ENCODE data around the gene NLRC3. TPM values are rescaled to one million over a fixed set of nuclear protein-coding genes. Genes with fewer than 3 reads are reported as not detected.

NLRC3 gene
- total RNA-seq, 3 donors from 2014 or later (not counting 1 experiment from before 2014, with no cell fraction given), result 98.8 to 145 (median 133) TPM

- H3K27ac ChIP-seq (ENCODE audit: low read length), result no peak overlapping the region
- peaks cover 15% of the 10 kb centered on the region for H3K36me3 ChIP-seq (ENCODE audit: control insufficient read depth, insufficient read depth, low read length)
- TF ChIP-seq CTCF (IDR thresholded peaks at IDR 0.05), result no peak
- 99% methylated on average over 7 of the region's 7 CpGs for WGBS (ENCODE audit: insufficient coverage)
- Mint-ChIP-seq H3K9me3 (no peaks in the 10 kb centered on the region), H3K27ac (no peak overlapping the region), H3K4me3 (no peak overlapping the region), H3K36me3 (peaks cover 5% of the 10 kb centered on the region), H3K4me1 (peaks cover 5 to 6% of the 10 kb centered on the region in 2 donors), H3K27me3 (ENCODE audit: low read depth in 2 of 2) (no peaks in the 10 kb centered on the region)
- H3K27me3 ChIP-seq (ENCODE audit: control insufficient read depth, insufficient read depth, low read length), result no peaks in the 10 kb centered on the region
- no peak for DNase-seq
- intact Hi-C loops (cut with micrococcal nuclease), result no loop called here
- ATAC-seq, result no peak
- H3K4me3 ChIP-seq (ENCODE audit: low read length), result no peak overlapping the region
- H3K9me3 ChIP-seq (ENCODE audit: control insufficient read depth, insufficient read depth, low read length), result no peaks in the 10 kb centered on the region
- peaks cover 9% of the 10 kb centered on the region for H3K4me1 ChIP-seq (ENCODE audit: control insufficient read depth, insufficient read depth, low read length)
These were observed 25.1 kb upstream of the NLRC3 start for GRCh38 chr16:3602320-3602653.

GRCh38 chr16:3601614-3602319 is 24.6 kb upstream of the NLRC3 start:
- H3K4me3 ChIP-seq (ENCODE audit: low read length), result no peak overlapping the region
- no peaks in the 10 kb centered on the region for H3K9me3 ChIP-seq (ENCODE audit: control insufficient read depth, insufficient read depth, low read length)
- no peaks in the 10 kb centered on the region for H3K27me3 ChIP-seq (ENCODE audit: control insufficient read depth, insufficient read depth, low read length)
- H3K27ac ChIP-seq (ENCODE audit: low read length), result no peak overlapping the region
- ATAC-seq, result no peak
- Mint-ChIP-seq H3K36me3 (peaks cover 5% of the 10 kb centered on the region), H3K27ac (no peak overlapping the region), H3K4me1 (peaks cover 5 to 8% of the 10 kb centered on the region in 2 donors), H3K27me3 (ENCODE audit: low read depth in 2 of 2) (no peaks in the 10 kb centered on the region), H3K4me3 (no peak overlapping the region), H3K9me3 (no peaks in the 10 kb centered on the region)
- TF ChIP-seq CTCF (IDR thresholded peaks at IDR 0.05), result no peak
- H3K4me1 ChIP-seq (ENCODE audit: control insufficient read depth, insufficient read depth, low read length), result peaks cover 9% of the 10 kb centered on the region
- DNase-seq, result no peak
- H3K36me3 ChIP-seq (ENCODE audit: control insufficient read depth, insufficient read depth, low read length), result peaks cover 15% of the 10 kb centered on the region
- intact Hi-C loops (cut with micrococcal nuclease), result no loop called here
- 97% methylated on average over 13 of the region's 13 CpGs for WGBS (ENCODE audit: insufficient coverage)

GRCh38 chr16:3599922-3600321 is 22.7 kb upstream of the NLRC3 start:
- 97% methylated on average over 4 of the region's 4 CpGs for WGBS (ENCODE audit: insufficient coverage)
- intact Hi-C loops (cut with micrococcal nuclease), result no loop called here

More at GRCh38 chr16:3599922-3600321, 22.7 kb upstream of the NLRC3 start:
- peaks cover 15% of the 10 kb centered on the region for H3K36me3 ChIP-seq (ENCODE audit: control insufficient read depth, insufficient read depth, low read length)
- no peak for TF ChIP-seq CTCF (IDR thresholded peaks at IDR 0.05)
- Mint-ChIP-seq H3K4me3 (no peak overlapping the region), H3K4me1 (peaks cover 14 to 19% of the 10 kb centered on the region in 2 donors), H3K36me3 (peaks cover 5% of the 10 kb centered on the region), H3K27me3 (ENCODE audit: low read depth in 2 of 2) (no peaks in the 10 kb centered on the region), H3K9me3 (no peaks in the 10 kb centered on the region), H3K27ac (no peak overlapping the region)
- no peak for ATAC-seq
- no peaks in the 10 kb centered on the region for H3K27me3 ChIP-seq (ENCODE audit: control insufficient read depth, insufficient read depth, low read length)
- no peak overlapping the region for H3K27ac ChIP-seq (ENCODE audit: low read length)
- no peak overlapping the region for H3K4me3 ChIP-seq (ENCODE audit: low read length)
- H3K9me3 ChIP-seq (ENCODE audit: control insufficient read depth, insufficient read depth, low read length), result no peaks in the 10 kb centered on the region
- no peak for DNase-seq
- H3K4me1 ChIP-seq (ENCODE audit: control insufficient read depth, insufficient read depth, low read length), result peaks cover 26% of the 10 kb centered on the region

Data from natural killer cell (primary cell).